HUDEP-2 (cell line): ENCODE results near the gene WDFY2.
"Not testable (repeated sequence)": the region's sequence is repeated elsewhere in the genome, so short reads cannot be mapped to it uniquely, and the experiment has no call there.

ENCODE experiments used
- DNase-seq, 76 experiments: peaks; one replicate each; lab custom pipeline; 2025; ENCODE audit not compliant: unreplicated experiment in 76 of 76; lab: John Stamatoyannopoulos, UW

The WDFY2 gene

GRCh38 chr13:51562011-51562671 lies 22.1 kb upstream of the WDFY2 start:
- DNase-seq, result no peak

- no peak for DNase-seq
These were observed 20.0 kb upstream of the WDFY2 start for GRCh38 chr13:51564252-51564651.

GRCh38 chr13:51564671-51565070 lies 19.6 kb upstream of the WDFY2 start:
- no peak for DNase-seq

GRCh38 chr13:51569001-51569400 lies 15.3 kb upstream of the WDFY2 start:
- not testable (repeated sequence) for DNase-seq

GRCh38 chr13:51576754-51577153 lies 7.5 kb upstream of the WDFY2 start:
- DNase-seq, result no peak

GRCh38 chr13:51577690-51578089 lies 6.6 kb upstream of the WDFY2 start:
- no peak for DNase-seq

GRCh38 chr13:51579676-51580075 lies 4.6 kb upstream of the WDFY2 start:
- no peak for DNase-seq

- no peak for DNase-seq
These were observed 3.0 kb upstream of the WDFY2 start for GRCh38 chr13:51581148-51581820.

- no peak for DNase-seq
These were observed 790 bp upstream of the WDFY2 start for GRCh38 chr13:51583469-51583874.

- DNase-seq, result peak in 52 of 76 experiments; percentile 4 to 60 (median 37)
These were observed 740 bp downstream of the WDFY2 start for GRCh38 chr13:51584731-51585672.

- DNase-seq, result peak in 4 of 76 experiments; percentile 10 to 33 (median 22)
These were observed 1.4 kb downstream of the WDFY2 start for GRCh38 chr13:51585696-51586095.

- no peak for DNase-seq
These were observed 3.1 kb downstream of the WDFY2 start for GRCh38 chr13:51587372-51587771.

GRCh38 chr13:51588406-51588949 lies 4.2 kb downstream of the WDFY2 start:
- DNase-seq, result peak in 5 of 76 experiments; percentile 12 to 45 (median 29)

GRCh38 chr13:51589793-51590192 lies 5.5 kb downstream of the WDFY2 start:
- no peak for DNase-seq

GRCh38 chr13:51590231-51590970 lies 6.1 kb downstream of the WDFY2 start:
- no peak for DNase-seq

GRCh38 chr13:51590971-51591627 lies 6.8 kb downstream of the WDFY2 start:
- DNase-seq, result peak in 64 of 76 experiments; percentile 7 to 95 (median 78)

GRCh38 chr13:51591938-51592337 lies 7.7 kb downstream of the WDFY2 start:
- not testable (repeated sequence) for DNase-seq

- DNase-seq, result no peak
These were observed 10.2 kb downstream of the WDFY2 start for GRCh38 chr13:51594432-51594831.

GRCh38 chr13:51595416-51595815 lies 11.2 kb downstream of the WDFY2 start:
- no peak for DNase-seq

- no peak for DNase-seq
These were observed 12.3 kb downstream of the WDFY2 start for GRCh38 chr13:51596541-51596940.
